Neural cell (in vitro differentiated cells): ENCODE data around the gene PDZD4. TPM values are rescaled to one million over a fixed set of nuclear protein-coding genes. Genes with fewer than 3 reads are reported as not detected.

Experiments
- H2AFZ ChIP-seq: fragments of 200-600, 300-800 bp; sonication (generic), shearing (Covaris generic); 2 replicates; pipeline ENCODE4 v1.6.0; 2014; ENCODE audit warnings: low read depth, mild to moderate bottlenecking, antibody characterized with exemption, low read length, moderate library complexity
- H3F3A ChIP-seq: fragments of 200-600 bp; shearing (Covaris generic); 2 replicates; pipeline ENCODE4 v1.6.1; 2016; ENCODE audit warnings: mild to moderate bottlenecking, moderate library complexity, mixed read lengths, antibody characterized with exemption, low read length; ENCODE audit not compliant: insufficient read depth, poor library complexity, severe bottlenecking
- H3K27ac ChIP-seq: fragments of 200-600, 300-800 bp; sonication (generic), shearing (Covaris generic); 2 replicates; pipeline ENCODE4 v1.5.1; 2014; ENCODE audit warnings: mild to moderate bottlenecking, low read length, moderate library complexity
- H3K27me3 ChIP-seq: fragments of 300-800, 200-600 bp; sonication (generic), shearing (Covaris generic); 2 replicates; pipeline ENCODE4 v1.6.0; 2014; ENCODE audit warnings: mild to moderate bottlenecking, low read depth, low read length, moderate library complexity; ENCODE audit not compliant: insufficient read depth
- H3K36me3 ChIP-seq: fragments of 300-800, 200-600 bp; sonication (generic), shearing (Covaris generic); 2 replicates; pipeline ENCODE4 v1.5.1; 2014; ENCODE audit warnings: mild to moderate bottlenecking, antibody characterized with exemption, low read length, moderate library complexity; ENCODE audit not compliant: insufficient read depth
- H3K4me2 ChIP-seq: fragments of 300-800, 200-600 bp; sonication (generic), shearing (Covaris generic); 2 replicates; pipeline ENCODE4 v1.6.0; 2014; ENCODE audit warnings: mild to moderate bottlenecking, low read length
- H3K4me3 ChIP-seq: fragments of 300-800, 200-600 bp; sonication (generic), shearing (Covaris generic); 2 replicates; pipeline ENCODE4 v1.5.1; 2014; ENCODE audit warnings: mild to moderate bottlenecking, low read length, moderate library complexity
- H3K79me2 ChIP-seq: fragments of 200-600 bp; shearing (Covaris generic); replicated peaks from 2 replicates; pipeline ENCODE4 v1.6.0; 2014; ENCODE audit warnings: mild to moderate bottlenecking, low read length, moderate library complexity; ENCODE audit not compliant: insufficient read depth
- H3K9ac ChIP-seq: fragments of 300-800, 200-600 bp; sonication (generic), shearing (Covaris generic); 2 replicates; pipeline ENCODE4 v1.6.1; 2016; ENCODE audit warnings: mild to moderate bottlenecking, low read length, mixed read lengths
- H3K9me2 ChIP-seq: fragments of 200-600 bp; shearing (Covaris generic); 2 replicates; pipeline ENCODE4 v1.6.1; 2016; ENCODE audit warnings: mild to moderate bottlenecking, low read length, mixed read lengths; ENCODE audit not compliant: insufficient read depth
- H3K9me3 ChIP-seq: fragments of 200-600, 300-800 bp; sonication (generic), shearing (Covaris generic); 2 replicates; pipeline ENCODE4 v1.6.1; 2016; ENCODE audit warnings: mild to moderate bottlenecking, mixed run types, low read length, moderate library complexity, mixed read lengths
- H4K20me1 ChIP-seq: fragments of 200-600 bp; shearing (Covaris generic); 2 replicates; pipeline ENCODE4 v1.6.1; 2016; ENCODE audit warnings: mild to moderate bottlenecking, mixed run types; ENCODE audit not compliant: insufficient read depth
- CTCF ChIP-seq: fragments of 450-650 bp; IDR thresholded peaks from 2 replicates; pipeline ENCODE4 v1.5.1; 2014; ENCODE audit warnings: antibody characterized with exemption, mild to moderate bottlenecking, moderate library complexity; ENCODE audit not compliant: poor library complexity, severe bottlenecking
- EP300 ChIP-seq: fragments of 450-650 bp; conservative IDR thresholded peaks from 2 replicates; pipeline ENCODE4 v1.6.1; 2014; ENCODE audit warnings: antibody characterized with exemption, mild to moderate bottlenecking, moderate library complexity; ENCODE audit not compliant: poor library complexity, severe bottlenecking
- EZH2 ChIP-seq: fragments of 200-600, 300-800 bp; shearing (Covaris generic), sonication (generic); IDR thresholded peaks from 2 replicates; pipeline ENCODE4 v1.6.1; 2014; ENCODE audit warnings: antibody characterized with exemption, low read length, borderline replicate concordance, mild to moderate bottlenecking; ENCODE audit not compliant: insufficient read depth, poor library complexity, severe bottlenecking
- MXI1 ChIP-seq: fragments of 450-650 bp; conservative IDR thresholded peaks from 2 replicates; pipeline ENCODE4 v1.6.1; 2014; ENCODE audit warnings: antibody characterized with exemption, mild to moderate bottlenecking; ENCODE audit not compliant: poor library complexity, severe bottlenecking
- POLR2AphosphoS5 ChIP-seq: IDR thresholded peaks from 2 replicates; pipeline ENCODE4 v1.6.1; 2012
- RAD21 ChIP-seq: fragments of 450-650 bp; conservative IDR thresholded peaks from 2 replicates; pipeline ENCODE4 v1.6.1; 2014; ENCODE audit warnings: antibody characterized with exemption, mild to moderate bottlenecking, moderate library complexity
- REST ChIP-seq: IDR thresholded peaks from 2 replicates; pipeline ENCODE4 v1.6.1; 2012; ENCODE audit warnings: borderline replicate concordance
- SMC3 ChIP-seq: fragments of 450-650 bp; conservative IDR thresholded peaks from 2 replicates; pipeline ENCODE4 v1.6.1; 2014; ENCODE audit warnings: antibody characterized with exemption, mild to moderate bottlenecking, moderate library complexity; ENCODE audit not compliant: poor library complexity
- TAF1 ChIP-seq: IDR thresholded peaks from 2 replicates; pipeline ENCODE4 v1.6.1; 2012; ENCODE audit warnings: low read depth
- polyA plus RNA-seq: library from polyadenylated mRNA; depleted of rRNA; stranded (reverse); fragments of >200 nt; gene quantifications from 2 replicates; pipeline ENCODE4 v1.2.3, GENCODE V29; 2014

The PDZD4 gene
- polyA plus RNA-seq, 1 donor from 2014 or later: 343 TPM

GRCh38 chrX:153777261-153778090 lies 52.9 kb downstream of the PDZD4 start:
- H3K27ac ChIP-seq: no peak overlapping the region
- no peaks in the 10 kb centered on the region for H3K79me2 ChIP-seq
- no peaks in the 10 kb centered on the region for H3K9me3 ChIP-seq
- H2AFZ ChIP-seq: no peak overlapping the region
- no peaks in the 10 kb centered on the region for H3K27me3 ChIP-seq
- H3K4me3 ChIP-seq: no peak overlapping the region
- no peak overlapping the region for H3K9ac ChIP-seq
- H3K4me2 ChIP-seq: no peak overlapping the region
- H3F3A ChIP-seq: no peaks in the 10 kb centered on the region
- no peaks in the 10 kb centered on the region for H4K20me1 ChIP-seq
- H3K9me2 ChIP-seq: no peaks in the 10 kb centered on the region
- no peaks in the 10 kb centered on the region for H3K36me3 ChIP-seq
- TF ChIP-seq TAF1 (no peak), POLR2AphosphoS5 (no peak), EZH2 (no peak), MXI1 (no peak), CTCF (no peak), EP300 (no peak), REST (no peak), SMC3 (no peak), RAD21 (no peak)

- Histone ChIP-seq H2AFZ (no peak overlapping the region), H3K27ac (no peak overlapping the region), H3K36me3 (no peaks in the 10 kb centered on the region), H4K20me1 (no peaks in the 10 kb centered on the region), H3K79me2 (no peaks in the 10 kb centered on the region), H3K9me3 (no peaks in the 10 kb centered on the region), H3K9ac (no peak overlapping the region), H3K9me2 (no peaks in the 10 kb centered on the region), H3K4me3 (no peak overlapping the region), H3K4me2 (no peak overlapping the region), H3K27me3 (no peaks in the 10 kb centered on the region), H3F3A (no peaks in the 10 kb centered on the region)
- TF ChIP-seq RAD21 (no peak), CTCF (no peak), REST (no peak), MXI1 (no peak), POLR2AphosphoS5 (no peak), TAF1 (no peak), EP300 (no peak), SMC3 (no peak), EZH2 (no peak)
Measured at GRCh38 chrX:153776611-153777045, 53.7 kb downstream of the PDZD4 start.
